Cerebellar nuclear complex (tissue), 1 donor: ENCODE measurements around the gene ARHGEF4.
A peak's percentile ranks its signal among the peaks of the same experiment; 100 is the strongest.
"Not testable (repeated sequence)": the region's sequence is repeated elsewhere in the genome, so short reads cannot be mapped to it uniquely, and the experiment has no call there.

Experiments
- DNase-seq, 2 experiments: peaks; one replicate each; lab custom pipeline; 2025; lab: John Stamatoyannopoulos, UW

The ARHGEF4 gene

DNA sequence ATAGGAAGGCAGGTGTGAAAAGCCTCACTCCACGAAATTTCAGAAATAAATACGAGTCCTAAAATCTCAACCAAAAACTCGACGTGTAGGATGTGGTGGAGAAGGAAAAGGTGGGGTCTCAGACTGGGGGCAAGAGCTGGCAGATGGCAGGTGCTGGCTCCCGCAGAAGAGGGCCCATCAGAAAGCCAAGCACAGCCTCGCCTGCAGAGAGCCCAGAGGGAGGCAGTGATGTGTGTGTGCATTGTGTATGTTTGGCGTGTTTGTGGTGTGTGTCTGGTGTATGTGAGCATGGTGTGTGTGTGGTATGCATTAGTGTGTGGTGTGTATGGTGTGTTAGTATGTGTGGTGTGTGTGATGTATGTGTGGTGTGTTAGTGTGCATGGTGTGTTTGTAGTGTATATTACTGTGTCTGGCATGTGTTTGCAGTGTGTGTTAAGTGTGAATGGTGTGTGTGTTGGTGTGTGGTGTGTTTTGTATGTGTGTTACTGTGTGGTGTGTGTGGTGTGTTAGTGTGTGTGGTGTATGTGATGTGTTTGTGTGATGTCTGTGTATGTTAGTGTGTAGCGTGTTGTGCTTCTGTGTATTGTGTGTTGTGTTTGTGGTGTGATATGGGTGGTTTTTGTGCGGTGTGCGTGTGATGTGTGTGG lies 140.0 kb downstream of the ARHGEF4 start:
- no peak for DNase-seq

DNA sequence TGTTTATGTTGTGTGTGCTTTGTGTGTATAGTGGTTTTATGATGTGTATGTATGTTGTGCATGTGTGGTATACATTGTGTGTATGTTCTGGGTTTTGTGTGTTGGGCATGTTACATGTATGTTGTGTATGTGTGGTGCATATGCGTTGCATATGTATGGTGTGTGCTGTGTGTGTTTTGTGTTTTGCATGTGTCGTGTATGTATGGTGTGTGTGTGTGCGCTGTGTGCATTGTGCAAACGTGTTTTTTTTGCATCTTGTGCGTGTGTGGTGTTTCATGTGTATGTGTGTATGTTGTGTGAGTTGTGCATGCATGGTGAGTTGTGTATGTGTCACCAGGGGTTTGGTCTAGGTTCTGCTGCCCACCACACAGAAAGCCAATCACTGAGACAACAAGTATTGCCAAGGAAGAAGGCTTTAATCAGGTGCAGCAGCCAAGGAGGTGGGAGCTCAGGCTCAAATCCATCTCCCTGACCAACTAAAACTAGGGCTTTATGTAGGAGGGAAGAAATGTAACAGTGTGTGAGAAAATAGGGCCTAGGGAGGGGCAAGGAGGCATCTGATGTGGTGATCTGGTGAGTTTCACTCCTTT lies 140.8 kb downstream of the ARHGEF4 start:
- no peak for DNase-seq

DNA sequence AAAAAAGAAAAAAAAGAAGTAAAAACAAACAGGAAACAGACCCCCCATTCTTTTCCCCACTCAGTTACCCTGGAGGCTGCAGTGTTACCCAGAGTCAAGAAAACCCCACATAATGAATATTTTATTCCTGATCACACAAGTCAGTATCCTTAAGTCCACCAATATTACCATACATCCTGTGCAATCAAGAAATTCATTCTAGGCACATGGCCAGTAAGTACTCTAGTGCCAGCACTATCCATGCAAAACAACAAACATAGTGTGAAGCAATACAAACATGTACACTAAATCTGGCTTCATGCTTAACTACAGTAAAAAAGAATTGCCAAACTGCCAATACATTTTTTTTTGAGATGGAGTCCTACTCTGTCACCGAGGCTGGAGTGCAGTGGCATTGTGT lies 145.0 kb downstream of the ARHGEF4 start:
- no peak for DNase-seq

DNA sequence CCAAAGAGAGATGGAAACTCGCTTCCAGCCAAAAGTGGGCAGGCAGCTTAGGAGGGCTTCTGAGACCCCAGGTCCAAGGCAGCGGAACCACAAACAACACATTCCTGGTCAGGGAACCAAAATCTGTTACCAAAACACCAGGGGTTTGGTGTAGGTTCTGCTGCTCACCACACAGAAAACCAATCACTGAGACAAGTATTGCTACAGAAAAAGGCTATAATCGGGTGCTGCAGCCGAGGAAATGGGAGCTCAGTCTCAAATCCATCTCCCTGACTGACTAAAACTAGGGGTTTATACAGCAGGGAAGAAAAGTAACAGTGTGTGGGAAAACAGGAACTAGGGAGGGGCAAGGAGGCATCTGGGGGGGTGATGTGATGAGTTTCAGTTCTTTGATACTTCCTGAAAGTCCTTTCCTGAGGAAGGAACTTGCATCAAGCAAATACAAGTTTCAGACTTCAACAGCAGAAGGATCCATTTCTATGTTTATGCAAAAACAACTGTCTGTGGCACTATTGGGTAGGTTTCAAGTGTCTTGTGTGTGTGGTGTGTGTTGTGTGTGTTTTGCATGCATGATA lies 148.6 kb downstream of the ARHGEF4 start:
- DNase-seq, result no peak

DNA sequence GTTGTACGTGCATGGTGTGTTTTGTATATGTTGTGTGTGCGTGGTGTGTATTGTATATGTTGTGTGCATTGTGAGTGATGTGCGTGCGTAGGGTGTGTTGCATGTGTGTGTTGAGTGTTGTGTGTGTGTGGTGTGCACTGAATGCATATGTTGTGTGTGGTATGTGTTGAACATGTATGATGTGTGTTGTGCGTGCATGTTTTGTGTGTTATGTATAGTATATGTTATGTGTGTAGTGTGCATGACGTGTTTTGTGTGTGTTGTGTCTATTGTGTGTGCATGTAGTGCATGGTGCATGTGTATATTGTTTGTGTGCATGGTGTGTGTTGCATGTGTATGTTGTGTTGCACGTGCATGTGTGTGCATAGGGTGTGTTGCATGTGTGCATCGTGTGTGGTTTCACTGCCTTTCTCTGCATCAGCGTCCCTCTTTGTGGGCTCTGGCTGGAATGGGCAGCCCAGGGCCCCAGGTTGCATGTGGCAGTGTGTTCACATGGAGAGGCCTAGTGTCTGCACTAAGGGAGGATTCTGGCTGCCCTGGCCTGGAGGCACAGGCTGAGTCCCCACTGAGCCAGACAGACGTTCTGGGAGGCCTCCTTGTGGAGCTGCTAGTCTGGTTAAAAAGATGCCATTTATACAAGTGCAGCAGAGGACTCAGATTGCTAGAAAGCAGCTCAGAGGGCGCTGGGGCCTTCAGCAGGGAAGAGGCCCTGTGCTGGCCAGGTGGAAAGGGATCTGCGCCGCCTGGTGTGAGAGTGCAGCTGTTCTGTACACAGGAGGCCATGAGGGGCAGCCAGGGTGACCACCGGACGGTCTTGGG lies 149.3 kb downstream of the ARHGEF4 start:
- no peak for DNase-seq

DNA sequence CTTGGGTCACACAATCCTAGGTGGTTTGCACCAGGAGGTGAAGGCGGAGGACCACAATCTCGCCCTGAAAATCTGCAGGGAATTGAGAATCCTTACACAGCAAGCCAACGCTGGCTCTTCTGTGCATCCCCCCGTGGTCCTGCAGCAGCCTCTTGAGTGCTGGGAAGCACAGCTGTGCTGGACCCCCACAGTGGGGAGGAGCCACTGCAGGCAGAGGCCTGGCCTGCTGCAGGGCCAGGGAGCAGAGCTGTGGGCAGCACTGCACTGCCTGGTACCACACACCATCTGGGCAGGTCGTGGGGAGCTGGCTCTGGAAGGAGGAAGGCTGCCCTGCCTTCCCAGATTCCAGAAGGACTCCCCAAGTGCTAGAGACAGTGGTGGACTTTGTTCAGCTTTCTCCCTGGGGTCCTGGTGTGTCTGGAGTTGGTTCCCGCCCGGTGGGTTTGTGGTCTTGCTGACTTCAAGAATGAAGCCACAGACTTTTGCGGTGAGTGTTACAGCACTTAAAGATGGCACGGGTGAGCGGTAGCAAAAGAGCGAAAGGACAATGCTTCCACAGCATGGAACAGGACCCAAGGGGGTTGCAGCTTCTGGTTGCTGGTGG lies 150.3 kb downstream of the ARHGEF4 start:
- no peak for DNase-seq

DNA sequence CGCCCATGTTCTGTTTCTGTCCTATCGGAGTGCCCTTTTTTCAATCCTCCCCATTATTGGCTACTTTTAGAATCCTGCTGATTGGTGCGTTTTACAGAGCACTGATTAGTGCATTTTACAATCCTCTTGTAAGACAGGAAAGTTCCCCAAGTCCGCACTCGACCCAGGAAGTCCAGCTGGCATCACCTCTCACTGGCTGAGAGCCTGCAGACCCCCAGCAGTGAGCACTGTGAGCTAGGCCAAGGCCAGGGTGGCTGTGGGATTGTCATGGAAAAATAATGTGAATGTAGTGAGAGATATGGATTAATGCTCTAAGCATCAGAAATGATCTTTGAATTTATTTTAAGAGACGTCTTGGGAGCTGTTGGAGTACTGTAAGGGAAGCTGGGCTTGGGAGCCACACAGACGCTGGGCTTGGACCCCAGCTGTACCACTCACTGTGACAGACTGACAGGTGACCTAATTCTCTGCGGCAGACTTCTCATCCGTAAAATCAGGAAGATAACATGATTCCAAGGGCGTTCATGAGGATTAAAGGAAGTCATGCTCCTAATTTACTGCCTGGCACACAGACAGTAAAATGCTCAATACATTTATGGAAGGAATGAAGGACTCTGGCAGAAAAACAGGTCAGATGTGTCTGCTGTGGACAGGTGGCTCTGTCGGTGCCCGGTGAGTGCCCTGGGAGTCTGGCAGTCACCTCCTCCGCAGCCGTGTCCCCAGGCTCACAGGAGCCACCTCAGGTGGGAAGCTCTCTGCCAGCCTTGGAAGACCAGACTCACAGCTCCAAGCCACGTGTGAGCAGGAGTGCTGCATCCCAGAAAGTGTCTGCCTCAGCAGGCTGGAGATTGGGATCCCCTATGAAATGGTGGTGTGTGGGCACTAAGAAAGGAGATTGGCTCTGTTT lies 151.1 kb downstream of the ARHGEF4 start:
- peak in 1 of 2 experiments; percentile 3 for DNase-seq

DNA sequence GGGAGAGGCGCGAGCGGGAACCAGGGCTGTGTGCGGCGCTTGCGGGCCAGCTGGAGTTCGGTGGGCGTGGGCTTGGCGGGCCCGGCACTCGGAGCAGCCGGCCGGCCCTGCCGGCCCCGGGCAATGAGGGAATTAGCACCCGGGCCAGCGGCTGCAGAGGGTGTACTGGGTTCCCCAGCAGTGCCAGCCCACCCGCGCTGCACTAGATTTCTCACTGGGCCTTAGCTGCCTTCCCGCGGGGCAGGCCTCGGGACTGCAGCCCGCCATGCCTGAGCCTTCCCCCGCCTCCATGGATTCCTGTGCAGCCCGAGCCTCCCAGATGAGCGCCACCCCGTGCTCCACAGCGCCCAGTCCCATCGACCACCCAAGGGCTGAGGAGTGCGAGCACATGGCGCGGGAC lies 154.7 kb downstream of the ARHGEF4 start:
- DNase-seq, result not testable (repeated sequence)

DNA sequence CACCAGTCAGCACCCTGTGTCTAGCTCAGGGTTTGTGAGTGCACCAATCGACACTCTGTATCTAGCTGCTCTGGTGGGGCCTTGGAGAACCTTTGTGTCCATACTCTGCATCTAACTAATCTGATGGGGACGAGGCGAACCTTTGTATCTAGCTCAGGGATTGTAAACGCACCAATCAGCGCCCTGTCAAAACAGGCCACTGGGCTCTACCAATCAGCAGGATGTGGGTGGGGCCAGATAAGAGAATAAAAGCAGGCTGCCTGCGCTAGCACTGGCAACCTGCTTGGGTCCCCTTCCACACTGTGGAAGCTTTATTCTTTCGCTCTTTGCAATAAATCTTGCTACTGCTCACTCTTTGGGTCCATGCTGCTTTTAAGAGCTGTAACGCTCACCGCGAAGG lies 155.3 kb downstream of the ARHGEF4 start:
- DNase-seq, result not testable (repeated sequence)

DNA sequence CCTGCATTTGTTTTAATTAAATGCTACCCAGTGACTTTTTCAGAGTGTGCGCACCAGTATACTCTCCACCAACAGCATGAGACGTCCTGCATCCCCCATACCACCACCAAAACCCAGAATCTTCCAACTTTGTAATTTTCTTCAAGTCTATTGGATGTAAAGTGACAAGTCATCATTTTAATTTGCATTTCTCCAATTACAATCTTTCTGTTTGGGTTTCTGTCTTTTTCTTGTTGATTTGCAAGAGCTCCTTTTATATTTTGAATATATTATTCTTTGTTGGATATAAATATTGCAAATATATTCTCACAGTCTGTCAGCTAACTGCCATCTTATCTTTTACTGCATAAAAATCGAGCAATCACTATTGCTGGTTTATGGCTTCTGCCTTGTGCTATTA lies 160.0 kb downstream of the ARHGEF4 start:
- DNase-seq, result no peak

DNA sequence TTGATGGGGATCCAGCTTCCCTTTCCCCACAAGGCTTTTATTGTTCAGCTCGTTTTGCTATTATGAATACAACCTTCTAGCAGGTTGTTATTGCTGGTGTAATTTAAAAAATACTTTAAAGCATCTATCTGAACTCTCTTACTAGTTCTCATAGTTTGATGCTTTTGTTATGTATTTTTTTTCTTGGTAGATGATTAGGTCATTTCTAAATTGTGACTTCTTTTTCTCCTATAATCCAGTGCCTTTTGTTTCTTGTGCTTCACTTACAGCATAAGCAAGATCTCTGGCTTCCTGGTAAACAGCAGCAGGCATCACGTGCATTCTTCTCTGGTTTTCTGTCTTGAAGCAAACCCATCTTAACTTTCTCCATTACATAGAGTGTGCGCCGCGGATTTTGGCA lies 160.5 kb downstream of the ARHGEF4 start:
- DNase-seq, result no peak

DNA sequence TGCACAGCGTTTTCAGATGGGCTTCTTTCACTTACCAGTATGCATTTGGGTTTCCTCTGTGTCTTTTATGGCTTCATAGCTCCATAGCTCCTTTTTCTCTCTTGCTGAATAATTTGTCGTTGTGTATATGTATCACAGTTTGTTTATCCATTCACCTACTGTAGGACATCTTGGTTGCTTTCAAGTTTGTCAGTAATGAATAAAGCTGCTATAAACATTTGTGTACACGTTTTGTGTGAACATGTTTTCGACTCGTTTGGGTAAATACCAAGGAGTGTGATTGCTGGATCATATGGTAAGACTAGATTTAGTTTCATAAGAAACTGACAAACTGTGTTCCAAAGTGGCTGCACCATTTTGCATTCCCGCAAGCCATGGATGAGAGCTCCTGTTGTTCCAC lies 161.8 kb downstream of the ARHGEF4 start:
- no peak for DNase-seq

DNA sequence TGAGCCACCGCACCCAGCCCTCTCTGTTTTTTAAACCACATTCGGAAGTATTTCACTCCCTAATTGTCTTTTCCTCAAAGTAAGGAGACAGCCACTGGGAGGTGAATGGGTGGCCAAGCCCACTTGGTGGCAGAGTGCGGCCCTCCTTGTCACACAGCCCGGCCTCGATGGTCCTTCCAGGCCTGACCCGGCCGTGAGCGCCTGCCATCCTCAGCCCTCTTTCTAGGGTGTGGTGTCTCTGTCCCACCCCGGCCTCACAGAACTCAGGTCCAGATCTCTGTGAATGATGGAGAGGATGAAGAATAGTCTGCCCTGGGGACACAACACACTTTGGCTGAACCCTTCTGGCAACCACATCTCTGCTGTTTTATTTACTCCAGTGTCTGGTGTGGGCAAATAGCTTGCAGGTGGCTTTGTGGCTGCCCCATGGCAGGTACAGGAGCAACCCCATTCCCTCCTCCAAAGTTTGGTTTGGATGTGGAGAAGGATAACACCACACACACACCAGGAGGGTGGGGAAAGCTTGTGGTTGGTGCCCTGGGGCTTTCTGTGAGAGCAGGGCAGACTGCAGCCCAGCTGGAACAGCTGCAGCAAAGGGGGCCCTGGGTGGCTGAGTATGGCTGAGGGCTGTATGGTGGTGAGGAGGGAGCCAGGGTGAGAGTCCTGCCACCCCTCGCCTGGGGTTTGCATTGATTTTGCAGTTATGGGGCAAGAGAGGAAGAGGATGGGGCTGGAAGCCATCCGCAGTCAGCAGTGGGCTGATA lies 167.9 kb downstream of the ARHGEF4 start:
- no peak for DNase-seq

DNA sequence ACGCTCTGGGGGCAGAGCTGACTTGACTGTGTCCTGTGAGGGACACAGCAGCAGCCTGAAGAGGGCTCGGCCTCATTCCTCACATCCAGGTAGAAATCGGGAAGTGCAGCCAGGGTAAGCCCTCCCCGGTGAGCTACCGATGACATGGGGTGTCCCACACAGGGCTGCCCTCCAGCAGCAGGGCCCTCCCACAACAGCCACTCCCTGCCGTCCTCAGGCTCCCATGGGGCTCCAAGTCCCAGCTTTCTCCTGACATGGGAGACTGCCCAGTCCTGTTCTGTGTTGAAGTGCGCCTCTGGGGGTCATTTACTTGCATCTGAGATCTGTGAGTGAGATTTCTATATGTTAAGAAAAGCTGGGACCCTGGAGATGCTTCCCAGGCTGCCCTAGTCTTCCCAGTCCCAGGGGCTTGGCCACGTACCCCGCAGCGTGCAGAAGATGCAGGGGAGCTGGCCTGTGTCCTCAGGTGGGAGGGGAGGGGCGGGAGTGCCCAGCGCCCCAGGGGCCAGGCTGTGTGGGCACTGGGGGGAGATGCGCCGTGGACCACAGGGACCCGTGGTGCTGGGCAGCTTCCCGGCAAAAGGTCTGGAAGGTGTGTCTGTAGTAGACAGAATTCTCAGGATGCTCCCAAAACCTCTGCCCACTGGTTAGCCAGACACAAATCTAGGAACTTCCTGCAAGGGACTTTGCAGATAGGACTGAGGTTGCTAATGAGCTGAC lies 168.7 kb downstream of the ARHGEF4 start:
- no peak for DNase-seq

DNA sequence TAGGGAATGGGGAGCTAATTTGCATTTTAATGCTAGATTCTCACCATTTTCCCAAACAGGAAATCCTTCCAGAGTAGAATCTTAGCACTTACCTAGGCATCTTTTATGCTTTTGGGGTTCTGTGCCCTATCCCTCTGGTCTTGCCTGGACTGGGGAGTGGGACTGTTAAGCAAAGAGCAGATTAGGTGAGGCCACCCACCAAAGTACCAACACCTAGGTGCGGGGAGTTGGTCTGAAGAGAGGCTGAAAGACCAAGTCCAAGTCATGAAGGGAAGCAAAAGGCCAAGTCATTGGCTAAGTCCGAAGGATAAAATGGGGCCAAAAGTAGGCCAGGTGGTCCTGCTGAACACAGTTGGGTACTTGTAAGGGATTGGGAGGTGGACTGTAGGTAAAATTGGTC lies 169.8 kb downstream of the ARHGEF4 start:
- DNase-seq, result no peak

DNA sequence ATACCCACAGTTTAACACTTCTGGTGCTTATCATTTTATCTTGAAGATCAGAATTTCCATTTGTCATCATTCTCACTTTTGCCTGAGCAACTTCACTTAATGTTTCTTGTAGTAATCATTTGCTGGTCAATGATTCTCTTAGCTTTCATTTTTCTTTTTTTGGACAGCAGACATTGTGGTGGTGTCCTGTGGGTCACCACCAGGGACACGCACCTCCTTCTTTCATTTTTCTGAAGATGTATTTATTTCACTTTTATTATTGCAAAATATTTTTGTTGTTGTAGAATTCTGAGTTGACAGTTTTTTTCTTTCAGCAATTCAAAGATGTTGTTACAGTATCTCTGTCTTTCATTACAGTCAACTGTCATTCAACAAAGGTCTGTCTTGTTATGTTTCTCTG lies 172.3 kb downstream of the ARHGEF4 start:
- no peak for DNase-seq

DNA sequence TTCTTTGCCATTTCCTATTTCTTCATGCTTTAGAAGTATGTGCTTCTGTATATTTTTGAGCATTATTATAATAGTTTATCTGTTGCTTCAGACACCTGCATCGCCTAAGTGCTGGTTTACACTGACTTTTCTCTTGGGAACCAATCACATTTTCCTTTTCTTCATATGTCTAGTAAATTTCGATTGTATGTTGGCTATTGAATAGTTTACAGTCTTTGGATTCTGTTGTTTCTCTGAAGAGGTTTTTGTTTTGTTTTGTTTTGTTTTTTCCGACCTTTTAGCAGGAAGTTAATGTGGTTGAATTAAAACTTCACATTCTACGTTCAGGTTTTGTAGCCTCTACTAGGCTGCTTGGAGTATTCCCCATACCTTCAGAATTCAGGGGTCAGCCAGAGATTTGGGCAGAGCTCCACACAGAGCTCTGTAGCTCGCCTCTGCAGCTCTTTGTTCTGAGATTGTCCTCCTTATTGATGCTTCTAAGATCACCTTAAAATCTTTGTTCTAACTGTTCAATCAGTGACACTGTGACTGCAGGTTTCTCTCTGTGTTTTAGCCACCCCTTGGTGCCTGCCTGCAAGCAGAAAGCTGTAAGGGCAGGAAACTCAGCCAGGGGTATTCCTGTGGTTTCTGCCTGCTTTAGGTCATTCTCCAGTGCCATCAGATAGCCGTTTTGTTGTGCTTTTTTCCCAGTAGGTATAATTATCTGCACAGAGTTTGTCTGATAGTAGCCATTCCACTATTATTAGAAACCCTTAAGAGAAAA lies 173.2 kb downstream of the ARHGEF4 start:
- DNase-seq, result no peak

DNA sequence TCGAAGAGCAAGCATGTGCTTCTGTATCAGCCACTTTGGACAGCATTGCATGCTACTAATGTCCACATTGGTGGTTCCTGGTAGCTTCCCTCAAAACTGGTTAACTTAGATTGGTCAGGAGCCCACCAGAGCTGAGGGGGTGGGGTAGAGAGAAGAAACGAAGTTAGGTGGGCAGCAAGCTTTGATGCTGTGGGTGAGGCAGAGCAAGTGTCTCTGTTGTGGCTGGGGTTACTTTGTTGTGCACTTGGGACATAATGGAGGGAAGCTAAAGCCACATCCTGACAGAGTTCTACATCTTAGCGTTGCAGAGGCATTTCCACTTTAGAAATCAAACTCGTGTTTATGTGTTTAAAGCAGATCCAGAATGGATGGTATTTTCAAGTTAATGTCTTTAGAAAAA lies 173.9 kb downstream of the ARHGEF4 start:
- no peak for DNase-seq

DNA sequence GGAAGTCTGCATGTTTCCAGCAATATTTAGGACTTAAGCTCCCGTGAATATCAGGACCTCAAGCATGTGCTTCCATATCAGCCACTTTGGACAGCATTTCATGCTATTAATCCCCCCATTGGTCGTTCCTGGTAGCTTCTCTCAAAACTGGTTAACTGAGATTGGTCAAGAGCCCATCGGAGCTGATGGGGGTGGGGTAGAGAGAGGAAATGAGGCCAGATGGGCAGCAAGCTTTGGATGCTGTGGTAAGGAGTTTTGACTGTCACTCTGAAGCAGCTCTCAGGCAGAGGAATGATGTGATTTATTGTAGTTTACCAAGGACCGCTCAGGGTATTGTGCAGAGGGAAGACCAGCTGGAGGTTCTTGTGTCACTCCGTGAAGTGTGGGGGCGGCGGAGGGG lies 174.8 kb downstream of the ARHGEF4 start:
- no peak for DNase-seq
